K562 (cell line): ENCODE measurements around the gene NCKAP1. TPM values are rescaled to one million over a fixed set of nuclear protein-coding genes. Genes with fewer than 3 reads are reported as not detected.

Experiments used
- ATAC-seq: fragments of 200-7000 bp; cut with Tn5 transposase; 3 replicates; pipeline ENCODE4 v1.9.1; 2020; ENCODE audit warnings: moderate library complexity
- BruUV-seq: library from RNA; stranded (reverse); fragments of 400-500 nt; replicated peaks from 2 replicates; lab custom pipeline; 2021; lab: Mats Ljungman, UMichigan
- CTCF ChIA-PET: fragments of 300-600 bp; formaldehyde crosslinking; extraction: SDS; loops from one replicate; lab custom pipeline; 2021; ENCODE audit warnings: low intra/inter-chr PET ratio; lab: Yijun Ruan, JAX
- POLR2A ChIA-PET: fragments of 300-600, 350-650 bp; sonication (Branson Sonifier 250); formaldehyde crosslinking; extraction: SDS; loops from one replicate; lab custom pipeline; 2021; ENCODE audit warnings: antibody characterized with exemption, inconsistent platforms; lab: Yijun Ruan, JAX
- DNase-seq, 4 experiments: peaks; one replicate each; pipeline versions ENCODE4 v3.0.0 to v3.0.0-alpha.2; 2011 to 2018; ENCODE audit warnings: low spot score in 3 of 4, mixed read lengths in 3 of 4; ENCODE audit errors: extremely low read depth in 1 of 4
- FAIRE-seq: peaks from 2 replicates; lab custom pipeline; 2011; peaks lifted over from hg19 to GRCh38; lab: Jason Lieb, UNC
- H2AFZ ChIP-seq: 2 replicates; pipeline ENCODE4 v1.6.0; 2011; ENCODE audit warnings: low read depth, low read length, control low read depth, inconsistent platforms
- H3K27ac ChIP-seq: fragments of 200-600 bp; 3 replicates; pipeline ENCODE4 v1.8.0; 2011; ENCODE audit warnings: low read depth, mild to moderate bottlenecking, control low read depth, inconsistent platforms, low read length, moderate library complexity, mixed read lengths; ENCODE audit errors: extremely low read depth
- H3K27me3 ChIP-seq, 2 experiments: fragments of 300-600 bp in 1 of 2; 2 replicates in 1 of 2; 3 replicates in 1 of 2; pipeline versions ENCODE4 v1.6.0 to v1.8.0; 2011; ENCODE audit warnings: inconsistent platforms in 2 of 2, low read length in 2 of 2, mild to moderate bottlenecking in 1 of 2, mixed read lengths in 1 of 2, moderate library complexity in 1 of 2; ENCODE audit not compliant: control insufficient read depth in 2 of 2, insufficient read depth in 2 of 2
- H3K36me3 ChIP-seq: fragments of 300-600 bp; 3 replicates; pipeline ENCODE4 v1.8.0; 2011; ENCODE audit warnings: mild to moderate bottlenecking, low read length, inconsistent platforms; ENCODE audit not compliant: control insufficient read depth, insufficient read depth
- H3K4me1 ChIP-seq, 2 experiments: fragments of 200-600 bp in 1 of 2; replicated peaks in 1 of 2; 2 replicates in 1 of 2; 3 replicates in 1 of 2; pipeline versions ENCODE4 v1.5.1 to v1.8.0; 2011; ENCODE audit warnings: inconsistent platforms in 2 of 2, low read length in 2 of 2, mild to moderate bottlenecking in 1 of 2, mixed read lengths in 1 of 2, moderate library complexity in 1 of 2; ENCODE audit not compliant: control insufficient read depth in 2 of 2, insufficient read depth in 2 of 2
- H3K4me2 ChIP-seq: 2 replicates; pipeline ENCODE4 v1.6.1; 2011; ENCODE audit warnings: low read length, control low read depth, inconsistent platforms, mixed read lengths; ENCODE audit not compliant: insufficient read depth
- H3K4me3 ChIP-seq: fragments of 200-600 bp; sonication (generic), shearing (Covaris generic); 2 replicates; pipeline ENCODE4 v1.5.1; 2016; ENCODE audit warnings: control low read depth, inconsistent platforms
- H3K79me2 ChIP-seq: fragments of 200-600 bp; 3 replicates; pipeline ENCODE4 v1.8.0; 2011; ENCODE audit warnings: low read length, inconsistent platforms; ENCODE audit not compliant: control insufficient read depth, insufficient read depth
- H3K9ac ChIP-seq, 2 experiments: 2 replicates each; pipeline versions ENCODE4 v1.6.0 to v1.6.1; 2011; ENCODE audit warnings: low read depth in 2 of 2, low read length in 2 of 2, control low read depth in 1 of 2, inconsistent platforms in 1 of 2, mild to moderate bottlenecking in 1 of 2, mixed read lengths in 1 of 2; ENCODE audit not compliant: insufficient read depth in 1 of 2
- H3K9me1 ChIP-seq: one replicate; pipeline ENCODE4 v1.6.0; 2011; ENCODE audit warnings: inconsistent platforms, mild to moderate bottlenecking, low read length, moderate library complexity; ENCODE audit not compliant: control insufficient read depth, insufficient read depth
- H3K9me3 ChIP-seq: replicated peaks from 2 replicates; pipeline ENCODE4 v1.5.1; 2011; ENCODE audit warnings: low read depth, low read length, inconsistent platforms; ENCODE audit not compliant: control insufficient read depth, insufficient read depth
- H4K20me1 ChIP-seq: replicated peaks from 2 replicates; pipeline ENCODE4 v1.6.1; 2011; ENCODE audit warnings: low read length, inconsistent platforms, mixed read lengths; ENCODE audit not compliant: control insufficient read depth, insufficient read depth
- whole genome bisulfite sequencing: fragments of 100-300 bp; shearing (Covaris generic); methylation state at CpG from one replicate; pipeline ENCODE4 v1.1.6; 2016; ENCODE audit warnings: low coverage, mixed read lengths; ENCODE audit not compliant: insufficient coverage; ENCODE audit errors: missing lambda C conversion rate; 5-methylcytosine and 5-hydroxymethylcytosine counted together
- in situ Hi-C: fragments of 300-500 bp; cut with MboI; formaldehyde crosslinking; loops from 4 replicates; pipeline ENCODE4 v1.15.0; 2018; ENCODE audit warnings: inconsistent platforms, mixed read lengths
- intact Hi-C: fragments of 100-400 bp; cut with micrococcal nuclease; formaldehyde crosslinking; loops from 2 replicates; pipeline ENCODE4 v1.14.2; 2022
- polyA plus RNA-seq, 8 experiments: library from polyadenylated mRNA; depleted of rRNA in 4 of 8; stranded (reverse) in 5 of 8; unstranded in 3 of 8; fragments of >200 nt; fragmentation: Nextera tagmentation in 2 of 8; fragmentation: Illumina TruSeq in 1 of 8; extraction: Ambion mirVana in 2 of 8; extraction: Trizol in 1 of 8; gene quantifications; 2 replicates each; pipeline versions ENCODE4 v1.2.1 to v1.2.3, GENCODE V29; 2011 to 2014; ENCODE audit warnings: inconsistent platforms in 1 of 8, missing spikeins in 1 of 8
- total RNA-seq, 7 experiments: library from RNA; depleted of rRNA in 6 of 7; stranded (reverse); fragments of >200 nt in 6 of 7; fragmentation: Illumina TruSeq in 2 of 7; extraction: Trizol in 2 of 7; gene quantifications; 2 replicates each; pipeline versions ENCODE4 v1.2.1 to v1.2.3, GENCODE V29; 2011 to 2021; ENCODE audit warnings: low replicate concordance in 1 of 7
- TF ChIP-seq, protein P1 (sequence below), 2 experiments: fragments of 450-650 bp in 1 of 2; sonication (generic) in 1 of 2; formaldehyde crosslinking in 1 of 2; IDR thresholded peaks in 1 of 2; conservative IDR thresholded peaks in 1 of 2; 2 replicates each; pipeline versions ENCODE4 v1.6.1 to v1.8.1; 2016 to 2023; ENCODE audit warnings: mild to moderate bottlenecking in 2 of 2, moderate library complexity in 2 of 2, inconsistent platforms in 1 of 2, missing genetic modification reagents in 1 of 2
- TF ChIP-seq, protein P2 (sequence below), 2 experiments: fragments of 200-800 bp in 1 of 2; sonication (Bioruptor generic) in 1 of 2; sonication (generic) in 1 of 2; formaldehyde crosslinking in 1 of 2; IDR thresholded peaks in 1 of 2; conservative IDR thresholded peaks in 1 of 2; 2 replicates each; pipeline versions ENCODE4 v1.5.0 to v1.6.1; 2016 to 2020; ENCODE audit warnings: missing compliant biosample characterization in 1 of 2, missing genetic modification characterization in 1 of 2, missing genetic modification reagents in 1 of 2

NCKAP1 gene
- total and polyA plus RNA-seq, 9 of the 15 experiments (the other 6 are each of a cell fraction or from before 2014, with no cell fraction given): 34.0 to 153 (median 88.7) TPM

DNA sequence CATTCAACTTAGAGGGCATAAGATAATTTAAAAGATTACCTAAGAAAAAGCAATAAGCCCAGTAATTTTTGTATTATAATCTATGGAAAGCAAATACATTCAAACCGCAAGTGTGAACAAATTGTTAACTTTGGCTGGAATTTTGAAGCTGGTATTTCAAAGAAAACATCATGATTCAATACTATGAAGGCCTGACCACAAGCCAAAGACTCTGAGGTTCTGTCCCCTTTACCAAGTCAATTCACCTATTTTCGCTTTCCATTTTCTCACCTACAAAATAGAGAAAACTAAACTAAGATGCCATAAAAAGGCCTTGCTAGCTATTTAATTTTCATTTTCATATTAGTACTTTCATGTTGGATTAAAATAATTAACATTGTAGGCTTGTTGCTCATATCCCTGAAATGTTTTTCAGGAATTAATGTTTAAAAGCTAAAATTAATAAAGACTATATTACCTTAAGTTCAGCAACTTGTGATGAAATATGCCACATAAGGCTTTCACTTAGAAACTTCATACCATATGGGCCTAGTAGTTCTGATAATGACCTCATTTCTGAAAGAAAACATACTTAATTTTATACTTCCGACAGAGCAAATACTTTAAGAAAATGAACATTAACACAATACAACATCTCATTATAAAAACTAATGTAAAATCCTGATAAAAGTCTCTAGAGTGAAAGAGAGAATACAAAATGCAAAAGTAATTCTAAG lies 86.2 kb downstream of the NCKAP1 start:
- peaks cover 81% of the 10 kb centered on the region for H3K36me3 ChIP-seq
- H4K20me1 ChIP-seq: no peaks in the 10 kb centered on the region
- no peaks in the 10 kb centered on the region for H3K9me1 ChIP-seq
- CTCF ChIA-PET: no interaction called here
- intact Hi-C loops: no loop called here
- ATAC-seq (no peak), DNase-seq (no peak)
- BruUV-seq: no TSS peak
- H3K9me3 ChIP-seq: no peaks in the 10 kb centered on the region
- no peak overlapping the region for H3K4me2 ChIP-seq
- no peak overlapping the region for H2AFZ ChIP-seq
- H3K9ac ChIP-seq: no peak overlapping the region
- 0 out of 3 replicates have a peak, but pooled peaks cover 2% of the 10 kb centered on the region for H3K79me2 ChIP-seq
- POLR2A ChIA-PET: no interaction called here
- no peak overlapping the region for H3K4me3 ChIP-seq
- in situ Hi-C loops: no loop called here
- 93% methylated on average over 3 of the region's 3 CpGs for WGBS
- H3K4me1 ChIP-seq: peaks cover 4 to 17% of the 10 kb centered on the region in 2 experiments; a peak in 4 of 5 replicates
- TF ChIP-seq, protein P1, sequence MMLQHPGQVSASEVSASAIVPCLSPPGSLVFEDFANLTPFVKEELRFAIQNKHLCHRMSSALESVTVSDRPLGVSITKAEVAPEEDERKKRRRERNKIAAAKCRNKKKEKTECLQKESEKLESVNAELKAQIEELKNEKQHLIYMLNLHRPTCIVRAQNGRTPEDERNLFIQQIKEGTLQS (IDR thresholded peaks at IDR 0.05): peak; percentile 10; the same call in 1 of the 2 replicates
- TF ChIP-seq, protein P1 (CRISPR knock-in tag; conservative IDR thresholded peaks at IDR 0.05): no peak
- TF ChIP-seq, protein P2, sequence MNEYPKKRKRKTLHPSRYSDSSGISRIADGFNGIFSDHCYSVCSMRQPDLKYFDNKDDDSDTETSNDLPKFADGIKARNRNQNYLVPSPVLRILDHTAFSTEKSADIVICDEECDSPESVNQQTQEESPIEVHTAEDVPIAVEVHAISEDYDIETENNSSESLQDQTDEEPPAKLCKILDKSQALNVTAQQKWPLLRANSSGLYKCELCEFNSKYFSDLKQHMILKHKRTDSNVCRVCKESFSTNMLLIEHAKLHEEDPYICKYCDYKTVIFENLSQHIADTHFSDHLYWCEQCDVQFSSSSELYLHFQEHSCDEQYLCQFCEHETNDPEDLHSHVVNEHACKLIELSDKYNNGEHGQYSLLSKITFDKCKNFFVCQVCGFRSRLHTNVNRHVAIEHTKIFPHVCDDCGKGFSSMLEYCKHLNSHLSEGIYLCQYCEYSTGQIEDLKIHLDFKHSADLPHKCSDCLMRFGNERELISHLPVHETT (CRISPR knock-in tag; conservative IDR thresholded peaks at IDR 0.05 in 1 of 2, IDR thresholded peaks at IDR 0.05 in 1 of 2): no peak
- TF ChIP-seq, all 486 proteins: peak for 1
- FAIRE-seq: no peak
- no peaks in the 10 kb centered on the region for H3K27me3 ChIP-seq
- H3K27ac ChIP-seq: no peak overlapping the region; the same call in 2 of the 3 replicates
